Activated naive CD8-positive, alpha-beta T cell treated with anti-CD3 and anti-CD28 coated beads, Interleukin-2, amount 50 U/mL, for 24 hours (primary cell): ENCODE measurements around the gene AP3D1.

ENCODE experiments used
- ATAC-seq: fragments of 150-1000 bp; cut with Tn5 transposase; one replicate; pipeline ENCODE4 v1.10.0; 2021
- DNase-seq: peaks from one replicate; pipeline ENCODE4 v3.0.0; 2021
- H3K27ac Mint-ChIP-seq: one replicate; pipeline ENCODE4 v1.8.0; 2021; ENCODE audit warnings: mild to moderate bottlenecking, mixed read lengths
- H3K27me3 Mint-ChIP-seq: one replicate; pipeline ENCODE4 v1.8.0; 2021; ENCODE audit warnings: mixed read lengths
- H3K36me3 Mint-ChIP-seq: one replicate; pipeline ENCODE4 v1.8.0; 2021; ENCODE audit warnings: low read depth, mixed read lengths
- H3K4me1 Mint-ChIP-seq: one replicate; pipeline ENCODE4 v1.8.0; 2021; ENCODE audit warnings: mixed read lengths
- H3K4me3 Mint-ChIP-seq: one replicate; pipeline ENCODE4 v1.8.0; 2021; ENCODE audit warnings: mild to moderate bottlenecking, moderate library complexity, mixed read lengths
- H3K9me3 Mint-ChIP-seq: one replicate; pipeline ENCODE4 v1.8.0; 2021; ENCODE audit warnings: mixed read lengths

Gene AP3D1

GRCh38 chr19:2189880-2190279 is 38.5 kb upstream of the AP3D1 start:
- H3K36me3 Mint-ChIP-seq, result peaks cover 27% of the 10 kb centered on the region
- H3K27ac Mint-ChIP-seq, result no peak overlapping the region
- no peaks in the 10 kb centered on the region for H3K27me3 Mint-ChIP-seq

GRCh38 chr19:2188708-2189385 is 37.5 kb upstream of the AP3D1 start:
- no peak for DNase-seq
- H3K4me1 Mint-ChIP-seq, result peaks cover 23% of the 10 kb centered on the region
- peak; percentile 70 for ATAC-seq
- no peaks in the 10 kb centered on the region for H3K27me3 Mint-ChIP-seq
- H3K36me3 Mint-ChIP-seq, result peaks cover 34% of the 10 kb centered on the region
- no peaks in the 10 kb centered on the region for H3K9me3 Mint-ChIP-seq
- H3K27ac Mint-ChIP-seq, result no peak overlapping the region
- no peak overlapping the region for H3K4me3 Mint-ChIP-seq

More at GRCh38 chr19:2189880-2190279, 38.5 kb upstream of the AP3D1 start:
- no peak for DNase-seq
- Mint-ChIP-seq H3K9me3 (no peaks in the 10 kb centered on the region), H3K4me3 (no peak overlapping the region), H3K4me1 (peaks cover 16% of the 10 kb centered on the region)
- no peak for ATAC-seq

- Mint-ChIP-seq H3K27ac (no peak overlapping the region), H3K4me1 (peaks cover 26% of the 10 kb centered on the region), H3K36me3 (peaks cover 37% of the 10 kb centered on the region), H3K27me3 (no peaks in the 10 kb centered on the region), H3K4me3 (no peak overlapping the region), H3K9me3 (no peaks in the 10 kb centered on the region)
- DNase-seq, result no peak
- ATAC-seq, result no peak
Observed at GRCh38 chr19:2187159-2187558, 35.8 kb upstream of the AP3D1 start.

- H3K36me3 Mint-ChIP-seq, result peaks cover 36% of the 10 kb centered on the region
- peaks cover 26% of the 10 kb centered on the region for H3K4me1 Mint-ChIP-seq
- no peak overlapping the region for H3K27ac Mint-ChIP-seq
Observed at GRCh38 chr19:2186071-2186846, 34.9 kb upstream of the AP3D1 start.

GRCh38 chr19:2185734-2186070 is 34.3 kb upstream of the AP3D1 start:
- no peak overlapping the region for H3K27ac Mint-ChIP-seq
- H3K4me3 Mint-ChIP-seq, result no peak overlapping the region
- peaks cover 31% of the 10 kb centered on the region for H3K36me3 Mint-ChIP-seq
- no peak for DNase-seq
- H3K9me3 Mint-ChIP-seq, result no peaks in the 10 kb centered on the region
- ATAC-seq, result no peak
- no peaks in the 10 kb centered on the region for H3K27me3 Mint-ChIP-seq
- peaks cover 26% of the 10 kb centered on the region for H3K4me1 Mint-ChIP-seq

More at GRCh38 chr19:2186071-2186846, 34.9 kb upstream of the AP3D1 start:
- H3K27me3 Mint-ChIP-seq, result no peaks in the 10 kb centered on the region
- no peak for DNase-seq
- H3K9me3 Mint-ChIP-seq, result no peaks in the 10 kb centered on the region
- no peak overlapping the region for H3K4me3 Mint-ChIP-seq
- no peak for ATAC-seq

- DNase-seq, result no peak
- no peaks in the 10 kb centered on the region for H3K27me3 Mint-ChIP-seq
- H3K4me3 Mint-ChIP-seq, result no peak overlapping the region
- peaks cover 26% of the 10 kb centered on the region for H3K4me1 Mint-ChIP-seq
- ATAC-seq, result no peak
- peaks cover 36% of the 10 kb centered on the region for H3K36me3 Mint-ChIP-seq
- H3K9me3 Mint-ChIP-seq, result no peaks in the 10 kb centered on the region
- no peak overlapping the region for H3K27ac Mint-ChIP-seq
Observed at GRCh38 chr19:2184422-2184975, 33.1 kb upstream of the AP3D1 start.

GRCh38 chr19:2181633-2181997 is 30.2 kb upstream of the AP3D1 start:
- Mint-ChIP-seq H3K27ac (no peak overlapping the region), H3K9me3 (no peaks in the 10 kb centered on the region), H3K27me3 (no peaks in the 10 kb centered on the region), H3K36me3 (peaks cover 32% of the 10 kb centered on the region), H3K4me1 (peaks cover 15% of the 10 kb centered on the region), H3K4me3 (no peak overlapping the region)
- no peak for ATAC-seq
- DNase-seq, result no peak

GRCh38 chr19:2180881-2181632 is 29.7 kb upstream of the AP3D1 start:
- ATAC-seq (no peak), DNase-seq (no peak)
- Mint-ChIP-seq H3K27ac (no peak overlapping the region), H3K9me3 (no peaks in the 10 kb centered on the region), H3K27me3 (no peaks in the 10 kb centered on the region), H3K36me3 (peaks cover 30% of the 10 kb centered on the region), H3K4me3 (no peak overlapping the region), H3K4me1 (peaks cover 18% of the 10 kb centered on the region)

GRCh38 chr19:2180114-2180513 is 28.7 kb upstream of the AP3D1 start:
- no peak for DNase-seq
- Mint-ChIP-seq H3K4me1 (peaks cover 17% of the 10 kb centered on the region), H3K27me3 (no peaks in the 10 kb centered on the region), H3K27ac (no peak overlapping the region), H3K36me3 (peaks cover 25% of the 10 kb centered on the region), H3K9me3 (no peaks in the 10 kb centered on the region), H3K4me3 (no peak overlapping the region)
- no peak for ATAC-seq

GRCh38 chr19:2179095-2179494 is 27.7 kb upstream of the AP3D1 start:
- Mint-ChIP-seq H3K36me3 (peaks cover 22% of the 10 kb centered on the region), H3K4me1 (peaks cover 15% of the 10 kb centered on the region), H3K9me3 (no peaks in the 10 kb centered on the region), H3K27ac (no peak overlapping the region), H3K4me3 (no peak overlapping the region), H3K27me3 (no peaks in the 10 kb centered on the region)
- ATAC-seq (no peak), DNase-seq (no peak)

- Mint-ChIP-seq H3K4me3 (no peak overlapping the region), H3K27ac (no peak overlapping the region), H3K9me3 (no peaks in the 10 kb centered on the region), H3K36me3 (peaks cover 20% of the 10 kb centered on the region), H3K4me1 (peaks cover 35% of the 10 kb centered on the region), H3K27me3 (no peaks in the 10 kb centered on the region)
- DNase-seq (no peak), ATAC-seq (no peak)
Observed at GRCh38 chr19:2176337-2176994, 25.1 kb upstream of the AP3D1 start.

- Mint-ChIP-seq H3K9me3 (no peaks in the 10 kb centered on the region), H3K4me3 (no peak overlapping the region), H3K27ac (peak overlapping the region; percentile 22), H3K27me3 (no peaks in the 10 kb centered on the region), H3K4me1 (peaks cover 42% of the 10 kb centered on the region), H3K36me3 (peaks cover 20% of the 10 kb centered on the region)
- ATAC-seq, result no peak
- DNase-seq, result no peak
Observed at GRCh38 chr19:2175742-2176141, 24.4 kb upstream of the AP3D1 start.

- Mint-ChIP-seq H3K27ac (peak overlapping the region; percentile 67), H3K4me1 (peaks cover 60% of the 10 kb centered on the region), H3K9me3 (no peaks in the 10 kb centered on the region), H3K27me3 (no peaks in the 10 kb centered on the region), H3K36me3 (peaks cover 21% of the 10 kb centered on the region), H3K4me3 (no peak overlapping the region)
- ATAC-seq (no peak), DNase-seq (no peak)
Observed at GRCh38 chr19:2173767-2174577, 22.6 kb upstream of the AP3D1 start.

- Mint-ChIP-seq H3K36me3 (peaks cover 23% of the 10 kb centered on the region), H3K4me1 (peaks cover 66% of the 10 kb centered on the region), H3K27ac (peak overlapping the region; percentile 67), H3K27me3 (no peaks in the 10 kb centered on the region), H3K9me3 (no peaks in the 10 kb centered on the region), H3K4me3 (no peak overlapping the region)
- ATAC-seq (no peak), DNase-seq (no peak)
Observed at GRCh38 chr19:2173388-2173766, 22.0 kb upstream of the AP3D1 start.
